WI38 (cell line): ENCODE data around the gene ADK.

Experiments used
- H3K4me3 ChIP-seq: 2 replicates; pipeline ENCODE4 v1.5.1; 2011; ENCODE audit warnings: low read depth, mild to moderate bottlenecking, control low read depth, low read length
- CTCF ChIP-seq: IDR thresholded peaks from 2 replicates; pipeline ENCODE4 v1.5.1; 2012; ENCODE audit warnings: low read depth, mild to moderate bottlenecking, control low read depth, low read length

The ADK gene

GRCh38 chr10:74150990-74151878 is at the start of gene ADK:
TSS of gene ADK (plus strand) at chr10:74151221. CDS start at chr10:74151279, 58 bp downstream.
- peak within 1 kb of the TSS; percentile 92 for H3K4me3 ChIP-seq
- TF ChIP-seq CTCF, result peak; percentile 34

GRCh38 chr10:74103560-74104258 is 47.3 kb upstream of the ADK start:
- H3K4me3 ChIP-seq, result no peak overlapping the region
- no peak for TF ChIP-seq CTCF

GRCh38 chr10:74104480-74104879 is 46.5 kb upstream of the ADK start:
- no peak overlapping the region for H3K4me3 ChIP-seq
- no peak for TF ChIP-seq CTCF

- no peak for TF ChIP-seq CTCF
- no peak overlapping the region for H3K4me3 ChIP-seq
Observed at GRCh38 chr10:74104996-74105395, 46.0 kb upstream of the ADK start.

GRCh38 chr10:74107391-74107790 is 43.6 kb upstream of the ADK start:
- H3K4me3 ChIP-seq, result no peak overlapping the region
- TF ChIP-seq CTCF, result no peak

- no peak overlapping the region for H3K4me3 ChIP-seq
- TF ChIP-seq CTCF, result no peak
Observed at GRCh38 chr10:74109452-74109851, 41.6 kb upstream of the ADK start.

GRCh38 chr10:74110120-74110519 is 40.9 kb upstream of the ADK start:
- H3K4me3 ChIP-seq, result no peak overlapping the region
- TF ChIP-seq CTCF, result no peak
